GM12878 (cell line): ENCODE data around the gene PKD2. TPM values are rescaled to one million over a fixed set of nuclear protein-coding genes. Genes with fewer than 3 reads are reported as not detected.

Source experiments
- ATAC-seq: fragments of 200-7000 bp; cut with Tn5 transposase; 3 replicates; pipeline ENCODE4 v1.9.1; 2020; ENCODE audit warnings: mild to moderate bottlenecking, moderate library complexity
- BruUV-seq: library from RNA; stranded (reverse); fragments of 400-500 nt; replicated peaks from 2 replicates; lab custom pipeline; 2021; lab: Mats Ljungman, UMichigan
- CTCF ChIA-PET: fragments of 300-600 bp; sonication (Branson Sonifier 250); formaldehyde crosslinking; extraction: SDS; loops from one replicate; lab custom pipeline; 2021; ENCODE audit warnings: inconsistent platforms; lab: Yijun Ruan, JAX
- POLR2A ChIA-PET: fragments of 350-600 bp; formaldehyde crosslinking; extraction: SDS; loops from one replicate; lab custom pipeline; 2021; ENCODE audit warnings: inconsistent platforms; lab: Charles Lee
- RAD21 ChIA-PET: fragments of 300-600 bp; sonication (Branson Sonifier 250); formaldehyde crosslinking; loops from one replicate; lab custom pipeline; 2023; ENCODE audit warnings: antibody characterized with exemption; ENCODE audit not compliant: unreplicated experiment; lab: Charles Lee
- SMC1A ChIA-PET: fragments of 300-600 bp; sonication (Branson Sonifier 250); formaldehyde crosslinking; loops from one replicate; lab custom pipeline; 2023; ENCODE audit not compliant: unreplicated experiment, uncharacterized antibody; lab: Charles Lee
- DNase-seq: peaks from one replicate; pipeline ENCODE4 v3.0.0-alpha.2; 2011; ENCODE audit warnings: low read depth, low spot score
- FAIRE-seq: peaks from 3 replicates; lab custom pipeline; 2011; peaks lifted over from hg19 to GRCh38; lab: Jason Lieb, UNC
- H2AFZ ChIP-seq: 2 replicates; pipeline ENCODE4 v1.6.0; 2011; ENCODE audit warnings: low read depth, low read length, control low read depth; ENCODE audit not compliant: control insufficient read depth
- H3K27ac ChIP-seq: 2 replicates; pipeline ENCODE4 v1.5.1; 2011; ENCODE audit warnings: control low read depth; ENCODE audit not compliant: control insufficient read depth, insufficient read depth
- H3K27me3 ChIP-seq, 2 experiments: replicated peaks in 1 of 2; 2 replicates each; pipeline versions ENCODE4 v1.6.0 to v1.6.1; 2011; ENCODE audit warnings: low read length in 1 of 2; ENCODE audit not compliant: control insufficient read depth in 2 of 2, insufficient read depth in 2 of 2
- H3K36me3 ChIP-seq, 2 experiments: 2 replicates each; pipeline ENCODE4 v1.5.1; 2011; ENCODE audit warnings: low read length in 1 of 2; ENCODE audit not compliant: control insufficient read depth in 2 of 2, insufficient read depth in 2 of 2
- H3K4me1 ChIP-seq: 2 replicates; pipeline ENCODE4 v1.6.1; 2011; ENCODE audit warnings: mild to moderate bottlenecking, low read length, moderate library complexity, mixed read lengths; ENCODE audit not compliant: control insufficient read depth, insufficient read depth
- H3K4me2 ChIP-seq: 2 replicates; pipeline ENCODE4 v1.6.0; 2011; ENCODE audit warnings: control low read depth; ENCODE audit not compliant: control insufficient read depth, insufficient read depth
- H3K4me3 ChIP-seq: fragments of 200-600 bp; sonication (generic); 2 replicates; pipeline ENCODE4 v1.5.1; 2016
- H3K79me2 ChIP-seq: 2 replicates; pipeline ENCODE4 v1.6.0; 2011; ENCODE audit warnings: low read length; ENCODE audit not compliant: control insufficient read depth, insufficient read depth
- H3K9ac ChIP-seq: 2 replicates; pipeline ENCODE4 v1.8.0; 2011; ENCODE audit warnings: low read length, control low read depth, mixed read lengths; ENCODE audit not compliant: control insufficient read depth, insufficient read depth
- H3K9me3 ChIP-seq: replicated peaks from 3 replicates; pipeline ENCODE4 v1.5.1; 2011; ENCODE audit warnings: mild to moderate bottlenecking, low read length; ENCODE audit not compliant: control insufficient read depth, insufficient read depth
- H4K20me1 ChIP-seq: 2 replicates; pipeline ENCODE4 v1.6.0; 2011; ENCODE audit not compliant: control insufficient read depth, insufficient read depth
- ASH2L ChIP-seq: fragments of 300-600, 200-600 bp; sonication (generic); IDR thresholded peaks from 2 replicates; pipeline ENCODE4 v1.6.1; 2017; ENCODE audit warnings: low read depth, mild to moderate bottlenecking, borderline replicate concordance
- JUND ChIP-seq: IDR thresholded peaks from 2 replicates; pipeline ENCODE4 v1.6.1; 2012; ENCODE audit warnings: low read depth, mild to moderate bottlenecking, low read length, improper control_type of control experiment, moderate library complexity
- MEF2A ChIP-seq: IDR thresholded peaks from 2 replicates; pipeline ENCODE4 v1.6.1; 2011; ENCODE audit warnings: low read depth, mild to moderate bottlenecking, low read length, moderate library complexity; ENCODE audit not compliant: insufficient read depth
- MEF2B ChIP-seq: fragments of 450-650 bp; IDR thresholded peaks from 2 replicates; pipeline ENCODE4 v1.6.1; 2018; ENCODE audit warnings: mild to moderate bottlenecking, moderate library complexity; ENCODE audit not compliant: partially characterized antibody, poor library complexity, severe bottlenecking
- NR2C1 ChIP-seq: fragments of 450-650 bp; IDR thresholded peaks from 2 replicates; pipeline ENCODE4 v1.6.1; 2017; ENCODE audit warnings: antibody characterized with exemption, mild to moderate bottlenecking, moderate library complexity
- NRF1 ChIP-seq: conservative IDR thresholded peaks from 2 replicates; pipeline ENCODE4 v1.6.1; 2011; ENCODE audit warnings: mild to moderate bottlenecking, low read depth, low read length, improper control_type of control experiment
- SMC3 ChIP-seq: IDR thresholded peaks from 2 replicates; pipeline ENCODE4 v1.6.1; 2011; ENCODE audit warnings: low read length, improper control_type of control experiment, borderline replicate concordance
- SUZ12 ChIP-seq: fragments of 200-600 bp; sonication (generic); IDR thresholded peaks from one replicate; pipeline ENCODE4 v1.6.1; 2018; ENCODE audit warnings: antibody characterized with exemption, mild to moderate bottlenecking; ENCODE audit not compliant: unreplicated experiment
- YY1 ChIP-seq: IDR thresholded peaks from 2 replicates; pipeline ENCODE4 v1.6.1; 2011; ENCODE audit warnings: low read depth, mild to moderate bottlenecking, low read length
- WGBS: methylation state at CpG from one replicate; pipeline ENCODE4 v1.1.6; 2016; ENCODE audit warnings: low lambda C conversion rate; ENCODE audit not compliant: insufficient replicate concordance, insufficient coverage; ENCODE audit errors: missing lambda C conversion rate; 5-methylcytosine and 5-hydroxymethylcytosine counted together
- in situ Hi-C: fragments of 300-500 bp; cut with MboI; formaldehyde crosslinking; loops from 9 replicates; pipeline ENCODE4 v1.14.3; 2018; ENCODE audit warnings: mixed read lengths
- intact Hi-C: fragments of 100-400 bp; cut with micrococcal nuclease; formaldehyde crosslinking; loops from one replicate; pipeline ENCODE4 v1.14.2; 2022; ENCODE audit not compliant: unreplicated experiment
- polyA plus RNA-seq, 11 experiments: library from polyadenylated mRNA; depleted of rRNA in 4 of 11; unstranded in 6 of 11; stranded (reverse) in 5 of 11; fragments of >200 nt; fragmentation: Nextera tagmentation in 4 of 11; fragmentation: Illumina TruSeq in 1 of 11; extraction: Ambion mirVana in 4 of 11; extraction: Trizol in 1 of 11; gene quantifications; 1 replicate in 1 of 11; 2 replicates in 10 of 11; pipeline versions ENCODE4 v1.2.1 to v1.2.3, GENCODE V29; 2011 to 2016; ENCODE audit warnings: inconsistent platforms in 2 of 11, missing spikeins in 2 of 11, low read depth in 1 of 11
- total RNA-seq, 4 experiments: library from RNA; depleted of rRNA in 3 of 4; stranded (reverse); fragments of >200 nt in 3 of 4; fragmentation: Illumina TruSeq in 1 of 4; extraction: Trizol in 1 of 4; gene quantifications; 2 replicates each; pipeline versions ENCODE4 v1.2.1 to v1.2.3, GENCODE V29; 2013 to 2021
- TF ChIP-seq, protein P1 (sequence below): IDR thresholded peaks from 2 replicates; pipeline ENCODE4 v1.6.1; 2012; ENCODE audit warnings: mild to moderate bottlenecking, low read depth, low read length
- TF ChIP-seq, protein P2 (sequence below): fragments of 450-650 bp; IDR thresholded peaks from 2 replicates; pipeline ENCODE4 v1.6.1; 2016; ENCODE audit warnings: mild to moderate bottlenecking, moderate library complexity, borderline replicate concordance

PKD2 gene
- total and polyA plus RNA-seq, 10 of the 15 experiments (the other 5 are each of a cell fraction or from before 2014, with no cell fraction given): 2.0 to 13.8 (median 8.4) TPM

DNA sequence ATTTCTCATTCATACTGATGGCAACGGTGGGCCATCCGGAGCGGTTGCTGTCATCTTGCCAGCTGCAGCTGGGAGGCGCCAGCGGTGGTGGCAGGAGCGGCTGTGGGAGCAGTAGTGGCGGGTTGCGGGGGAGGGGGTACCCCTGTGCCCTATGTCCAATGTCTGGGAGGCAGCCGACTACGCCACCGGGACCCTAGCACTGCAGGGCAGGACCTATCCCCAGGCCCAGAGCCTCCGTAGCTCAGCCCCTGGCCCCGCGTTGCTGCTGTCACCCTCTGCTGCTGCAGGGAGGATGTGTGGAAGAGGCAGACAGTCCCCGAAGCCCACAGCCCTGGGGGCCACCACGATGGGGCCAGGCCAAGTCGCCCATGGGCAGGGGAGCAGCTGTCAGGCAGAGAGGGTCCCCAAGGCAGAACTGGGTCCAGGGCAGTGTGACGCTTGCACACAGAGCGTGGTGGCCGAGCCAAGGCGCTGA lies 41.9 kb upstream of the PKD2 start:
- TF ChIP-seq MEF2B (no peak), YY1 (no peak), NRF1 (no peak), MEF2A (no peak), NR2C1 (no peak), ASH2L (no peak), JUND (no peak), SUZ12 (no peak), SMC3 (no peak)
- TF ChIP-seq, protein P1, sequence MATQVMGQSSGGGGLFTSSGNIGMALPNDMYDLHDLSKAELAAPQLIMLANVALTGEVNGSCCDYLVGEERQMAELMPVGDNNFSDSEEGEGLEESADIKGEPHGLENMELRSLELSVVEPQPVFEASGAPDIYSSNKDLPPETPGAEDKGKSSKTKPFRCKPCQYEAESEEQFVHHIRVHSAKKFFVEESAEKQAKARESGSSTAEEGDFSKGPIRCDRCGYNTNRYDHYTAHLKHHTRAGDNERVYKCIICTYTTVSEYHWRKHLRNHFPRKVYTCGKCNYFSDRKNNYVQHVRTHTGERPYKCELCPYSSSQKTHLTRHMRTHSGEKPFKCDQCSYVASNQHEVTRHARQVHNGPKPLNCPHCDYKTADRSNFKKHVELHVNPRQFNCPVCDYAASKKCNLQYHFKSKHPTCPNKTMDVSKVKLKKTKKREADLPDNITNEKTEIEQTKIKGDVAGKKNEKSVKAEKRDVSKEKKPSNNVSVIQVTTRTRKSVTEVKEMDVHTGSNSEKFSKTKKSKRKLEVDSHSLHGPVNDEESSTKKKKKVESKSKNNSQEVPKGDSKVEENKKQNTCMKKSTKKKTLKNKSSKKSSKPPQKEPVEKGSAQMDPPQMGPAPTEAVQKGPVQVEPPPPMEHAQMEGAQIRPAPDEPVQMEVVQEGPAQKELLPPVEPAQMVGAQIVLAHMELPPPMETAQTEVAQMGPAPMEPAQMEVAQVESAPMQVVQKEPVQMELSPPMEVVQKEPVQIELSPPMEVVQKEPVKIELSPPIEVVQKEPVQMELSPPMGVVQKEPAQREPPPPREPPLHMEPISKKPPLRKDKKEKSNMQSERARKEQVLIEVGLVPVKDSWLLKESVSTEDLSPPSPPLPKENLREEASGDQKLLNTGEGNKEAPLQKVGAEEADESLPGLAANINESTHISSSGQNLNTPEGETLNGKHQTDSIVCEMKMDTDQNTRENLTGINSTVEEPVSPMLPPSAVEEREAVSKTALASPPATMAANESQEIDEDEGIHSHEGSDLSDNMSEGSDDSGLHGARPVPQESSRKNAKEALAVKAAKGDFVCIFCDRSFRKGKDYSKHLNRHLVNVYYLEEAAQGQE: no peak
- TF ChIP-seq, protein P2, sequence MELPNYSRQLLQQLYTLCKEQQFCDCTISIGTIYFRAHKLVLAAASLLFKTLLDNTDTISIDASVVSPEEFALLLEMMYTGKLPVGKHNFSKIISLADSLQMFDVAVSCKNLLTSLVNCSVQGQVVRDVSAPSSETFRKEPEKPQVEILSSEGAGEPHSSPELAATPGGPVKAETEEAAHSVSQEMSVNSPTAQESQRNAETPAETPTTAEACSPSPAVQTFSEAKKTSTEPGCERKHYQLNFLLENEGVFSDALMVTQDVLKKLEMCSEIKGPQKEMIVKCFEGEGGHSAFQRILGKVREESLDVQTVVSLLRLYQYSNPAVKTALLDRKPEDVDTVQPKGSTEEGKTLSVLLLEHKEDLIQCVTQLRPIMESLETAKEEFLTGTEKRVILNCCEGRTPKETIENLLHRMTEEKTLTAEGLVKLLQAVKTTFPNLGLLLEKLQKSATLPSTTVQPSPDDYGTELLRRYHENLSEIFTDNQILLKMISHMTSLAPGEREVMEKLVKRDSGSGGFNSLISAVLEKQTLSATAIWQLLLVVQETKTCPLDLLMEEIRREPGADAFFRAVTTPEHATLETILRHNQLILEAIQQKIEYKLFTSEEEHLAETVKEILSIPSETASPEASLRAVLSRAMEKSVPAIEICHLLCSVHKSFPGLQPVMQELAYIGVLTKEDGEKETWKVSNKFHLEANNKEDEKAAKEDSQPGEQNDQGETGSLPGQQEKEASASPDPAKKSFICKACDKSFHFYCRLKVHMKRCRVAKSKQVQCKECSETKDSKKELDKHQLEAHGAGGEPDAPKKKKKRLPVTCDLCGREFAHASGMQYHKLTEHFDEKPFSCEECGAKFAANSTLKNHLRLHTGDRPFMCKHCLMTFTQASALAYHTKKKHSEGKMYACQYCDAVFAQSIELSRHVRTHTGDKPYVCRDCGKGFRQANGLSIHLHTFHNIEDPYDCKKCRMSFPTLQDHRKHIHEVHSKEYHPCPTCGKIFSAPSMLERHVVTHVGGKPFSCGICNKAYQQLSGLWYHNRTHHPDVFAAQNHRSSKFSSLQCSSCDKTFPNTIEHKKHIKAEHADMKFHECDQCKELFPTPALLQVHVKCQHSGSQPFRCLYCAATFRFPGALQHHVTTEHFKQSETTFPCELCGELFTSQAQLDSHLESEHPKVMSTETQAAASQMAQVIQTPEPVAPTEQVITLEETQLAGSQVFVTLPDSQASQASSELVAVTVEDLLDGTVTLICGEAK: no peak
- TF ChIP-seq, all 136 proteins: peak for 0
- H3K4me2 ChIP-seq: no peak overlapping the region
- H3K4me1 ChIP-seq: no peaks in the 10 kb centered on the region
- intact Hi-C loops (no loop called here), in situ Hi-C loops (no loop called here)
- WGBS: 57% methylated on average over 20 of the region's 21 CpGs
- ChIA-PET CTCF (interaction anchor here (4.8 kb wide), 1 partner anchor 8 kb away, joined by 40 read pairs; no protein-coding TSS in a partner anchor), RAD21 (no interaction called here), POLR2A (no interaction called here), SMC1A (interaction anchor here (3.6 kb wide), 1 partner anchor 8 kb away, joined by 16 read pairs; no protein-coding TSS in a partner anchor)
- no peak overlapping the region for H3K9ac ChIP-seq
- DNase-seq: no peak
- no peak for ATAC-seq
- H2AFZ ChIP-seq: no peak overlapping the region
- no peaks in the 10 kb centered on the region for H4K20me1 ChIP-seq
- no peak overlapping the region for H3K27ac ChIP-seq
- H3K79me2 ChIP-seq: no peaks in the 10 kb centered on the region
- no peaks in the 10 kb centered on the region for H3K36me3 ChIP-seq
- no peaks in the 10 kb centered on the region for H3K9me3 ChIP-seq
- no peak overlapping the region for H3K4me3 ChIP-seq
- no peak for FAIRE-seq
- BruUV-seq: no TSS peak
- H3K27me3 ChIP-seq: no peaks in the 10 kb centered on the region
